ENCODE measurements around the gene UBAC2.

UBAC2 gene

DNA sequence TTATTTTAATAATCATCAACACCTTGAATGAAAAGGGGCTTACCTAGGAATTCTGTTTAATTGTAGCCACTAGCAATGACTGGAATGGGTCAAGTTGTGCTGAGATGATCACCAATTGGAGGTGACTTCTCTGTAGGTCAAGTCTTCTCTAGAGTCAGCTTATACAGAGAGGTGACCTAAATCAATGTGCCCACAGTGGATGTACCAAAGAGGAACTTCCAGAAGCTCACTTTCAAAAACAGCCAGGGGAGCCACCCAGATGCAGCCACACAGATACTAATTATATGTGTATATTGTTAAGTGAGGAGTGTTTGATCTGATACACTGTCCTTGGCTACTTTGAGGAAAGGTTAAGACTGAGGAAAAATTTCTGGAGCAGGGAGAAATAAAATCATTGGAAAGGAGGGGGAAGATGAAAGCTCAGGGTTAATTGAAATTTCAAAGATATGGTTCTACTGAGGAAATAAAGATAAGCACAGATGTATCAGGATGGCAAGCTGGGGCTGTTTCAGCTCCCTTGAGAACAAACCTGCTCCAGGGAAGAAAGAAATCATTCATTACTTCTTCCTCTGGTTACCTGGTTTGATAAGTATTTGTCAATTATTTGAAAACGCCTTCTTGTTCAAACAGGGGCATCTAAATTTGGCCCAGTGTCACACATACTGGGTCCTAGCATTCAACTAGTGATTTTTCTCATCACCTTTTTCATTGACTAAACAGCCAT, 101.4 kb downstream of the UBAC2 start:
- peak overlapping the region; percentile 85 for H3K27ac ChIP-seq (ENCODE audit: low read depth, low read length, poor library complexity, severe bottlenecking)
- H3K9me3 ChIP-seq (ENCODE audit: low read length) = no peaks in the 10 kb centered on the region
- H3K9me2 ChIP-seq (ENCODE audit: low read depth, low read length) = no peaks in the 10 kb centered on the region
- TF ChIP-seq, protein P1, sequence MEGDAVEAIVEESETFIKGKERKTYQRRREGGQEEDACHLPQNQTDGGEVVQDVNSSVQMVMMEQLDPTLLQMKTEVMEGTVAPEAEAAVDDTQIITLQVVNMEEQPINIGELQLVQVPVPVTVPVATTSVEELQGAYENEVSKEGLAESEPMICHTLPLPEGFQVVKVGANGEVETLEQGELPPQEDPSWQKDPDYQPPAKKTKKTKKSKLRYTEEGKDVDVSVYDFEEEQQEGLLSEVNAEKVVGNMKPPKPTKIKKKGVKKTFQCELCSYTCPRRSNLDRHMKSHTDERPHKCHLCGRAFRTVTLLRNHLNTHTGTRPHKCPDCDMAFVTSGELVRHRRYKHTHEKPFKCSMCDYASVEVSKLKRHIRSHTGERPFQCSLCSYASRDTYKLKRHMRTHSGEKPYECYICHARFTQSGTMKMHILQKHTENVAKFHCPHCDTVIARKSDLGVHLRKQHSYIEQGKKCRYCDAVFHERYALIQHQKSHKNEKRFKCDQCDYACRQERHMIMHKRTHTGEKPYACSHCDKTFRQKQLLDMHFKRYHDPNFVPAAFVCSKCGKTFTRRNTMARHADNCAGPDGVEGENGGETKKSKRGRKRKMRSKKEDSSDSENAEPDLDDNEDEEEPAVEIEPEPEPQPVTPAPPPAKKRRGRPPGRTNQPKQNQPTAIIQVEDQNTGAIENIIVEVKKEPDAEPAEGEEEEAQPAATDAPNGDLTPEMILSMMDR (IDR thresholded peaks at IDR 0.05; ENCODE audit: low read length) = no peak
- TF ChIP-seq EZH2 (IDR thresholded peaks at IDR 0.05; ENCODE audit: borderline replicate concordance, low read length) = no peak
- H3K4me2 ChIP-seq (ENCODE audit: low read length) = peak overlapping the region; percentile 67
- H3K27me3 ChIP-seq (ENCODE audit: insufficient read depth, low read length) = no peaks in the 10 kb centered on the region
- peaks cover 8% of the 10 kb centered on the region; the same call in 1 of the 2 replicates for H4K20me1 ChIP-seq (ENCODE audit: insufficient read depth, low read length)
- H3K4me1 ChIP-seq (ENCODE audit: insufficient read depth, low read length, severe bottlenecking) = peaks cover 82% of the 10 kb centered on the region
- H3K79me2 ChIP-seq (ENCODE audit: insufficient read depth, low read length) = peaks cover 100% of the 10 kb centered on the region
- peaks cover 91% of the 10 kb centered on the region for H3K36me3 ChIP-seq (ENCODE audit: insufficient read depth, low read length)
- H3F3A ChIP-seq (ENCODE audit: insufficient read depth, low read length) = peaks cover 15% of the 10 kb centered on the region; the same call in 1 of the 2 replicates
- H3K4me3 ChIP-seq (ENCODE audit: low read depth, low read length, poor library complexity, severe bottlenecking) = peak overlapping the region; percentile 92
- peak overlapping the region; percentile 95; the same call in 1 of the 2 replicates for H3K9ac ChIP-seq (ENCODE audit: low read length)
- no peak overlapping the region for H2AFZ ChIP-seq (ENCODE audit: low read length)

DNA sequence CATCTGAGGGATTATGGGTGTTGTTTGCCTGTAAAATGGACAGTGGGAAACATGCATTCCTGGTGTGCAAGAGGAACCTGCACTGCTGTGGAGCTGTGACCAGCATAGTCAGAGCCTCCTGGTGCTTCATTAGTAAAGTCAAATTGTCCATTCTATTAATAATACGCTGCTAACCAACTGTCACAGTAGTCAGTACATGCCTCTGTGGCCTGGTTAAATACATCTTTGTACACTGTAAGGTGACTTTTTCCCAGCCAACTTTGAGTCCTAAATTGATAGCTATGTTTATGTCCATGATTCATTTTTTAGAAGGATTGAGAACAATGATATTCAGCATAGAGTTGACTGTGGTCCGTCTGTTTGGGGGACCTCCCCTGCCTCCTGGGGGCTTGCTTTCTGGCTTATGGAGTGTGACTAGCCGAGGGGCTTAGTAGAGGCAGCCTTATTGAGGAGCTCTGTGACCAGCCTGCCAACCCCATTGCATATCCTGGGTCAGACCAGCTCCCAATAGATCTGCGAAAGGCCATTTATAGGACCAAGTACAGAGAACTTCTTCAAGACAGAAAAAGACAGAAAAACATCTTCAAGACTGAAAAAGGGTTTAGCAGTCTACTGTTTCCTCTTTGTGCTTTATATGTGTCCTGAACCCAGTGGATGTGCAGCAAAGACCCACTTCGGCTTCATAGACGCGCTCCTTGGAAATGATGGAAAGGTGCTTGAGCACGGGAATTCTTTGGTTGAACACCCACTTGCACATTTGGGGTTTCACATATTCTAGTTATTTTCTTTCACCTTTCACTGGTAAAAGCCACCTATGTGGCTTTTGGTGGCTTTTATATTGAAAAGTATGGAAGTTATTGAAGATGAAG, 102.2 kb downstream of the UBAC2 start:
- Histone ChIP-seq H3K4me2 (ENCODE audit: low read length) (peak overlapping the region; percentile 67), H3K27me3 (ENCODE audit: insufficient read depth, low read length) (no peaks in the 10 kb centered on the region), H3K4me3 (ENCODE audit: low read depth, low read length, poor library complexity, severe bottlenecking) (peak overlapping the region; percentile 92), H3K9me2 (ENCODE audit: low read depth, low read length) (no peaks in the 10 kb centered on the region), H4K20me1 (ENCODE audit: insufficient read depth, low read length) (peaks cover 8% of the 10 kb centered on the region; the same call in 1 of the 2 replicates), H3K4me1 (ENCODE audit: insufficient read depth, low read length, severe bottlenecking) (peaks cover 80% of the 10 kb centered on the region), H3K36me3 (ENCODE audit: insufficient read depth, low read length) (peaks cover 83% of the 10 kb centered on the region), H3K79me2 (ENCODE audit: insufficient read depth, low read length) (peaks cover 100% of the 10 kb centered on the region), H3K27ac (ENCODE audit: low read depth, low read length, poor library complexity, severe bottlenecking) (peak overlapping the region; percentile 85), H3K9me3 (ENCODE audit: low read length) (no peaks in the 10 kb centered on the region), H2AFZ (ENCODE audit: low read length) (no peak overlapping the region), H3K9ac (ENCODE audit: low read length) (peak overlapping the region; percentile 95), H3F3A (ENCODE audit: insufficient read depth, low read length) (peaks cover 7% of the 10 kb centered on the region; the same call in 1 of the 2 replicates)
- TF ChIP-seq, protein P1 (IDR thresholded peaks at IDR 0.05; ENCODE audit: low read length) = no peak
- no peak for TF ChIP-seq EZH2 (IDR thresholded peaks at IDR 0.05; ENCODE audit: borderline replicate concordance, low read length)

DNA sequence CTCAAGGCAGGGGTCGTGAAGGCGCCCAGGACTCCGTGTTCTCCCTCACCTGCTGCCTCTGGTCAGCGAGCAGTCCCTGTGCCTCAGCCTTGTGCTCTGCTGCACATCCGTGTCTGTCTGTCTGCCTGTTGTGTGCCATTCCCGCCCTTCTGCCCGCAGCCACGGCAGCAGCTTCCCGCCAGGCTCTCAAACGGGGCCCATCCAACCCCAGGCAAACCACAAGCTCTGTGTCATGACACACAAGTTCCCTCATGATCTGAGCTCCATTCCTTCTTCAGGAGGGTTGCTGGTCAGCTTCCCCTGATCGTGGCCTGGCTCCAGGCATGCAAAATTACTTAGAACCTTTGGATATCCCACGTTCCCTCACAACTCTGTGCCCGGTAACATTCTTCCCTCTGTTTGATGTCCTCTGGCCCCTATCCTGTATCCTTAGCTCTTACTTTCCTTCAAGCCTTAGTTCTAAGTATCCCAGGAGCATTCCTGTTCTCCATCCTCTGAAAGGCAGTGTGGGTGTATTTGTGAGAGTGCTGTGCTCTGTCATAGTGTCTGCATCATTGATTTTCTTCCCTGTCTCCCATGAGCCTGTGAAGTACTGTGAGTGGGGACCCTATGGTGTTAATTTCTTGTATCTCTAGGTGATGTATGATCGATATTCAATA, 103.3 kb downstream of the UBAC2 start:
- H3K36me3 ChIP-seq (ENCODE audit: insufficient read depth, low read length) = peaks cover 75% of the 10 kb centered on the region
- peak overlapping the region; percentile 95 for H3K9ac ChIP-seq (ENCODE audit: low read length)
- no peak for TF ChIP-seq EZH2 (IDR thresholded peaks at IDR 0.05; ENCODE audit: borderline replicate concordance, low read length)
- TF ChIP-seq, protein P1 (IDR thresholded peaks at IDR 0.05; ENCODE audit: low read length) = no peak
- no peaks in the 10 kb centered on the region for H3K9me3 ChIP-seq (ENCODE audit: low read length)
- no peaks in the 10 kb centered on the region for H3F3A ChIP-seq (ENCODE audit: insufficient read depth, low read length)
- peaks cover 99% of the 10 kb centered on the region for H3K79me2 ChIP-seq (ENCODE audit: insufficient read depth, low read length)
- peak overlapping the region; percentile 92 for H3K4me3 ChIP-seq (ENCODE audit: low read depth, low read length, poor library complexity, severe bottlenecking)
- peak overlapping the region; percentile 85 for H3K27ac ChIP-seq (ENCODE audit: low read depth, low read length, poor library complexity, severe bottlenecking)
- H3K4me1 ChIP-seq (ENCODE audit: insufficient read depth, low read length, severe bottlenecking) = peaks cover 78% of the 10 kb centered on the region
- no peaks in the 10 kb centered on the region for H3K27me3 ChIP-seq (ENCODE audit: insufficient read depth, low read length)
- H4K20me1 ChIP-seq (ENCODE audit: insufficient read depth, low read length) = peaks cover 2% of the 10 kb centered on the region; the same call in 1 of the 2 replicates
- H3K9me2 ChIP-seq (ENCODE audit: low read depth, low read length) = no peaks in the 10 kb centered on the region
- no peak overlapping the region for H2AFZ ChIP-seq (ENCODE audit: low read length)
- peak overlapping the region; percentile 67 for H3K4me2 ChIP-seq (ENCODE audit: low read length)

Data from OCI-LY1 (cell line).